Lower leg skin (tissue), 4 donors: ENCODE measurements around the gene ABCG2. TPM values are rescaled to one million over a fixed set of nuclear protein-coding genes. Genes with fewer than 3 reads are reported as not detected.

ENCODE experiments used
- DNase-seq, 2 donors: peaks; one replicate each; pipeline ENCODE4 v3.0.0-alpha.2; 2019; ENCODE audit warnings: low spot score in 2 of 2
- H3K4me3 ChIP-seq: fragments of 200-600 bp; sonication (generic); 2 replicates; pipeline ENCODE4 v1.5.1; 2017; ENCODE audit warnings: mild to moderate bottlenecking, low read depth; ENCODE audit not compliant: poor library complexity, severe bottlenecking
- CTCF ChIP-seq, 3 donors: fragments of 450-650 bp; IDR thresholded peaks; one replicate each; pipeline ENCODE4 v1.5.1; 2016; ENCODE audit warnings: antibody characterized with exemption in 3 of 3, mild to moderate bottlenecking in 3 of 3, moderate library complexity in 2 of 3
- POLR2A ChIP-seq, 2 donors: fragments of 450-650 bp; IDR thresholded peaks; one replicate each; pipeline ENCODE4 v1.6.1; 2016 to 2017; ENCODE audit warnings: antibody characterized with exemption in 2 of 2, mild to moderate bottlenecking in 1 of 2, moderate library complexity in 1 of 2
- WGBS, 2 donors: methylation state at CpG; one replicate each; pipeline ENCODE4 v1.1.5; 2018; 5-methylcytosine and 5-hydroxymethylcytosine counted together
- intact Hi-C: fragments of 100-400 bp; cut with DNase I; formaldehyde crosslinking; loops from one replicate; pipeline ENCODE4 v1.15.0; 2023; ENCODE audit warnings: low total_unique reads
- total RNA-seq, 4 donors: library from RNA; depleted of rRNA; stranded (reverse); fragments of >200 nt; gene quantifications; one replicate each; pipeline ENCODE4 v1.1.0, GENCODE V29; 2016

ABCG2 gene
- 1 to 10 TPM in 3 of 4 donors, under 1 TPM in 1; 0.38 to 3.6 (median 1.3) TPM for total RNA-seq

- peak within 1 kb of the TSS; percentile 50 for H3K4me3 ChIP-seq
- no peak for DNase-seq
- WGBS, 2 donors, result 0 to 1% methylated on average over 42 to 70 of the region's 70 CpGs
- TF ChIP-seq CTCF (IDR thresholded peaks at IDR 0.05) (no peak), POLR2A (IDR thresholded peaks at IDR 0.05) (no peak)
- intact Hi-C loops, result no loop called here
These were observed at the start of gene ABCG2 for GRCh38 chr4:88158489-88159228. ABCG2 (minus strand) TSS chr4:88158639; CDS start chr4:88139995, 18,644 bp downstream.

- no peak overlapping the region for H3K4me3 ChIP-seq
- DNase-seq, result no peak
- no peak for TF ChIP-seq CTCF (IDR thresholded peaks at IDR 0.05)
- TF ChIP-seq POLR2A (IDR thresholded peaks at IDR 0.05), result no peak
- 67 to 74% methylated on average over 4 of the region's 4 CpGs for WGBS, 2 donors
- intact Hi-C loops, result no loop called here
These were observed 49.7 kb upstream of the ABCG2 start for GRCh38 chr4:88208156-88208555.

GRCh38 chr4:88207171-88207570 is 48.7 kb upstream of the ABCG2 start:
- no peak overlapping the region for H3K4me3 ChIP-seq
- TF ChIP-seq CTCF (IDR thresholded peaks at IDR 0.05) (no peak), POLR2A (IDR thresholded peaks at IDR 0.05) (no peak)
- DNase-seq, result no peak
- 79% methylated on average over 4 of the region's 4 CpGs for WGBS, 2 donors
- intact Hi-C loops, result no loop called here

GRCh38 chr4:88204882-88205281 is 46.4 kb upstream of the ABCG2 start:
- no peak for DNase-seq
- 10 to 26% methylated on average over 1 of the region's 1 CpG for whole genome bisulfite sequencing, 2 donors
- intact Hi-C loops, result no loop called here
- TF ChIP-seq POLR2A (IDR thresholded peaks at IDR 0.05) (no peak), CTCF (IDR thresholded peaks at IDR 0.05) (no peak)
- no peak overlapping the region for H3K4me3 ChIP-seq

GRCh38 chr4:88202443-88202842 is 44.0 kb upstream of the ABCG2 start:
- no peak for DNase-seq
- intact Hi-C loops, result no loop called here
- TF ChIP-seq CTCF (IDR thresholded peaks at IDR 0.05) (no peak), POLR2A (IDR thresholded peaks at IDR 0.05) (no peak)
- no peak overlapping the region for H3K4me3 ChIP-seq
- 80 to 83% methylated on average over 6 of the region's 6 CpGs for WGBS, 2 donors

GRCh38 chr4:88200186-88200585 is 41.7 kb upstream of the ABCG2 start:
- intact Hi-C loops, result no loop called here
- no peak overlapping the region for H3K4me3 ChIP-seq
- 95 to 100% methylated on average over 1 of the region's 1 CpG for WGBS, 2 donors
- DNase-seq, result no peak
- TF ChIP-seq POLR2A (IDR thresholded peaks at IDR 0.05) (no peak), CTCF (IDR thresholded peaks at IDR 0.05) (no peak)
